ENCODE measurements around the gene ZNF610.
A peak's percentile ranks its signal among the peaks of the same experiment; 100 is the strongest.
"Not testable (repeated sequence)": the region's sequence is repeated elsewhere in the genome, so short reads cannot be mapped to it uniquely, and the experiment has no call there.

Gene ZNF610

DNA sequence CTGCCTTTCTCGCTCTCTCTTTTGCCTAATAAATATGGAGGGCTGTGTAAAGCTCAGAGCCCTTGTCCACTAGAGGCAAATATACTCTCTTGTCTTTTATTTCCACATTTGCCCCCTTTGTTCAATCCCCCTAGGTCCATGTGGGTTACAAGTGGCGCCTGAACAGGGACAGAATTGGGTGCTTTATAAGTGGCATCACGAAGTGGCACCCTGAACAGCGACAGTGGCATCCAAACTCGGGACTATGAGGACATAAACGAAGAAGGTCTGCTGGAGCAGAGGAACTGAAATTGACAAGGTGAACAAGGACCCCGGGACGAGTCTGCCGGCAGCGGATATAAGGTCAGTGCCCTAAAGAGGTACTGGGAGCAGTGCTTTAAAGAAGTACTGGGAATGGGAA lies 4.3 kb upstream of the ZNF610 start:
- H3K9me3 ChIP-seq (ENCODE audit: control insufficient read depth in 1 of 2, low read length in 2 of 2) = peaks cover 58 to 65% of the 10 kb centered on the region in 2 donors
- H3K9ac ChIP-seq (ENCODE audit: low read depth in 1 of 2, low read length in 2 of 2) = no peak overlapping the region
- H3K27ac ChIP-seq (ENCODE audit: low read depth, low read length) = no peak overlapping the region
- H3K27me3 ChIP-seq (ENCODE audit: control insufficient read depth in 1 of 2, insufficient read depth in 2 of 2, low read length in 2 of 2) = no peaks in the 10 kb centered on the region
- H3K36me3 ChIP-seq (ENCODE audit: control insufficient read depth in 1 of 2, insufficient read depth in 2 of 2, low read length in 2 of 2) = peaks cover 0 to 3% of the 10 kb centered on the region in 2 donors
- peak overlapping the region in 1 of 2 donors; percentile 12 for H3K4me3 ChIP-seq (ENCODE audit: low read depth in 1 of 2, low read length in 2 of 2)
- H3K4me1 ChIP-seq (ENCODE audit: control insufficient read depth in 1 of 2, insufficient read depth in 2 of 2, low read length in 2 of 2) = peaks cover 0 to 6% of the 10 kb centered on the region in 2 donors

DNA sequence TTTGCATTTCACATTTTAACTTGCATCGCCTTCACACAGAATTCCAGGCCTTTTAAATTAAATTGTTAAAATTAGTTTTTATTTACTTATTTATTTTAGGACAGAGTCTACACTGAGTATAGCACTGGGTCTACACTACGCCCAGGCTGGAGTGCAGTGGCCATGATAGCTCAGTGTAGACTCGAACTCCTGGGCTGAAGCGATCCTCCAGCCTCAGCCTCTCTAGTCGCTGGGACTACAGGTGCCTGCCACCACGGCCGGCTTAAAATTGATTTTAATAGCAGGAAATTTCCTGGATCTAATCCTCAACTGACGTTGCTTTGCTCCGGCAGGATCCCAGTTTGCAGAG lies 301 bp upstream of the ZNF610 start:
- Histone ChIP-seq H3K4me1 (ENCODE audit: control insufficient read depth in 1 of 2, insufficient read depth in 2 of 2, low read length in 2 of 2) (peaks cover 0 to 6% of the 10 kb centered on the region in 2 donors), H3K36me3 (ENCODE audit: control insufficient read depth in 1 of 2, insufficient read depth in 2 of 2, low read length in 2 of 2) (peaks cover 0 to 3% of the 10 kb centered on the region in 2 donors), H3K9ac (ENCODE audit: low read depth in 1 of 2, low read length in 2 of 2) (no peak overlapping the region), H3K4me3 (ENCODE audit: low read depth in 1 of 2, low read length in 2 of 2) (peak overlapping the region; percentile 85 to 91), H3K9me3 (ENCODE audit: control insufficient read depth in 1 of 2, low read length in 2 of 2) (peaks cover 32 to 36% of the 10 kb centered on the region in 2 donors), H3K27ac (ENCODE audit: low read depth, low read length) (no peak overlapping the region), H3K27me3 (ENCODE audit: control insufficient read depth in 1 of 2, insufficient read depth in 2 of 2, low read length in 2 of 2) (no peaks in the 10 kb centered on the region)

DNA sequence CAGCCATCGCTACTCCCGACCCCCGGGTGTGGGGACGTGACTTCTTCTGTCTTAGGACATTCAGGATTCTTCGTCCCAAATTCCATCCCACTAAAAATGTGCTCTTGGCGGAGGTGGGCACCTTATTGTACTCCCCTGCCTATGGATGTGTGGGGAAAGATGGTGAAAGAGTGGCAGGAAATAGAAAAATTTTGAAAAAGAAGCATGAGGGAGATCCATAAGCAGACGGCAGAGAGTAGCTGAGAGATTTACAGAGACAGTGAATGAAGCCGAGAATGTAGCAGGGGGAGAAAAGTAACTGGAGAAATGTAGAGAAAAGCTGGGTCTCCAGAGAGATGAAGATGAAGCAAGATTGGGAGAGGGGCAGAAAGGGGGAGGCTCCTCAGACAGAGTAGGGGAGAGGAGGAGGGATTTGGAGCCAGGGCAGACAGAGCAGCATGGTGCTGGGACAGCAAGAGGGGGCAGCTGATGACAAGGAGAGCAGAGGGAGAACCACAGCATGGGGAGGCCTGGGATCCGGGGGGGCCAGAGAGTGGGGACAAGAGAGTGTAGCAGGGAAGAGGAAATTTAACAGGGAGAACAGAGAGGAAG lies 843 bp downstream of the ZNF610 start:
- Histone ChIP-seq H3K36me3 (ENCODE audit: control insufficient read depth in 1 of 2, insufficient read depth in 2 of 2, low read length in 2 of 2) (peaks cover 0 to 3% of the 10 kb centered on the region in 2 donors), H3K4me3 (ENCODE audit: low read depth in 1 of 2, low read length in 2 of 2) (peak overlapping the region; percentile 85 to 91), H3K9me3 (ENCODE audit: control insufficient read depth in 1 of 2, low read length in 2 of 2) (peaks cover 21 to 25% of the 10 kb centered on the region in 2 donors), H3K27ac (ENCODE audit: low read depth, low read length) (no peak overlapping the region), H3K4me1 (ENCODE audit: control insufficient read depth in 1 of 2, insufficient read depth in 2 of 2, low read length in 2 of 2) (peaks cover 0 to 6% of the 10 kb centered on the region in 2 donors), H3K27me3 (ENCODE audit: control insufficient read depth in 1 of 2, insufficient read depth in 2 of 2, low read length in 2 of 2) (no peaks in the 10 kb centered on the region), H3K9ac (ENCODE audit: low read depth in 1 of 2, low read length in 2 of 2) (peak overlapping the region; percentile 78 to 82)

DNA sequence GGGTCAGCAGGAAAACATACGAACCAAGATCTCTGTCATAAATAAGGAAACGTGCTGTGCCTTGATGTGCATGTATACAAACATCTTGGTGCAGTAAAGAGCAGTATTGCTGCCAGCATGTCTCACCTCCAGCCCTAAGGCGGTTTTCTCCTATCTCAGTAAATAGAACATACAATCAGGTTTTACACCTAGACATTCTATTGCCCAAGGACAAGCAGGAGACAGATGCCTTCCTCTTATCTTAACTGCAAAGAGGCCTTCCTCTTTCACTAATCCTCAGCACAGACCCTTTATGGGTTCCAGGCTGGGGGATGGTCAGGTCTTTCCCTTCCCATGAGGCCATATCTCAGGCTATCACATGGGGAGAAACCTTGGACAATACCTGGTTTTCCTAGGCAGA lies 3.0 kb downstream of the ZNF610 start:
- H3K27me3 ChIP-seq (ENCODE audit: control insufficient read depth in 1 of 2, insufficient read depth in 2 of 2, low read length in 2 of 2); H3K27ac ChIP-seq (ENCODE audit: low read depth, low read length): not testable (repeated sequence)

DNA sequence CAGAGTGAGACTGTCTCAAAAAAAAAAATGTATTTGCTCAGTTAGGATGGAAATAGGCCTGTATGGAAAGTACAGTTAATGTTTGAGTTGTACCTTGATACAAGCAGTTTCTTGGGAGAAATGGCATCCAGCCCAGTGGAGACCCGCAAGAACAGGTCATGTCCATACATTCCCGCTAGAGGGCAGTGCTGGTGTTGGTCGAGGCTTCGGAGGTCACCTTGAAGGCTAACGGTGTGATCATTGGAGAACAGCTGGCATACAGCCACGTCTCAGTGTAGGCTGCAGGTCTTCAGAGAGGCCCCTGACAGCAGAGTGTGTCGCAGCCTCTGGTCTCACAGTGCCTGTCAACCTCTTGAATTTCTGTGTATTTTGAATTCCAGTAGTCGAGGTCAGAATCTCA lies 7.5 kb downstream of the ZNF610 start:
- Histone ChIP-seq H3K27ac (ENCODE audit: low read depth, low read length) (no peak overlapping the region), H3K4me3 (ENCODE audit: low read depth in 1 of 2, low read length in 2 of 2) (no peak overlapping the region), H3K27me3 (ENCODE audit: control insufficient read depth in 1 of 2, insufficient read depth in 2 of 2, low read length in 2 of 2) (no peaks in the 10 kb centered on the region), H3K4me1 (ENCODE audit: control insufficient read depth in 1 of 2, insufficient read depth in 2 of 2, low read length in 2 of 2) (no peaks in the 10 kb centered on the region), H3K36me3 (ENCODE audit: control insufficient read depth in 1 of 2, insufficient read depth in 2 of 2, low read length in 2 of 2) (peaks cover 2 to 4% of the 10 kb centered on the region in 2 donors), H3K9ac (ENCODE audit: low read depth in 1 of 2, low read length in 2 of 2) (no peak overlapping the region), H3K9me3 (ENCODE audit: control insufficient read depth in 1 of 2, low read length in 2 of 2) (peaks cover 11 to 18% of the 10 kb centered on the region in 2 donors)

More for the DNA sequence above, 3.0 kb downstream of the ZNF610 start:
- not testable (repeated sequence) for H3K36me3 ChIP-seq (ENCODE audit: control insufficient read depth in 1 of 2, insufficient read depth in 2 of 2, low read length in 2 of 2); H3K9ac ChIP-seq (ENCODE audit: low read depth in 1 of 2, low read length in 2 of 2); H3K4me3 ChIP-seq (ENCODE audit: low read depth in 1 of 2, low read length in 2 of 2); H3K4me1 ChIP-seq (ENCODE audit: control insufficient read depth in 1 of 2, insufficient read depth in 2 of 2, low read length in 2 of 2)
- peaks cover 12 to 15% of the 10 kb centered on the region in 2 donors for H3K9me3 ChIP-seq (ENCODE audit: control insufficient read depth in 1 of 2, low read length in 2 of 2)

DNA sequence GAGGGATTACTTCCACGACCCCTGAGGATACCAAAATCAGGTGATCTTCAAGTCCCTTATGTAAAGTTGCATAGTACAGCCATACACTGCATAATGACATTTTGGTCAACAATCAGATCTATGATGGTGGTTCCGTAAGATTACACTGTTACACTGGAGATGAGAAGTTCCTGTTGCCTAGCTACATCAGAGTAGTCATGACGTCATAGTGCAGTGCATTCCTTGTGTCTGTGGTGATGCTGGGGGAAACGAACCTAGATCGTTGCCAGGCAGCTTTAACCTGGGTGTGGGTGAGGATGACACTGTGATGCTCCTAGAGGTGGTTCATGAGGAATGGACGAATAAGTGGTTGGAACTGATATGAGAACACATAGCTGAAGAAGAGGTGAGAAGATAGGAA lies 9.1 kb downstream of the ZNF610 start:
- H3K27ac ChIP-seq (ENCODE audit: low read depth, low read length) = no peak overlapping the region
- no peak overlapping the region for H3K4me3 ChIP-seq (ENCODE audit: low read depth in 1 of 2, low read length in 2 of 2)
- H3K4me1 ChIP-seq (ENCODE audit: control insufficient read depth in 1 of 2, insufficient read depth in 2 of 2, low read length in 2 of 2) = no peaks in the 10 kb centered on the region
- no peak overlapping the region for H3K9ac ChIP-seq (ENCODE audit: low read depth in 1 of 2, low read length in 2 of 2)
- H3K36me3 ChIP-seq (ENCODE audit: control insufficient read depth in 1 of 2, insufficient read depth in 2 of 2, low read length in 2 of 2) = peaks cover 6 to 12% of the 10 kb centered on the region in 2 donors
- no peaks in the 10 kb centered on the region for H3K27me3 ChIP-seq (ENCODE audit: control insufficient read depth in 1 of 2, insufficient read depth in 2 of 2, low read length in 2 of 2)
- H3K9me3 ChIP-seq (ENCODE audit: control insufficient read depth in 1 of 2, low read length in 2 of 2) = peaks cover 19 to 24% of the 10 kb centered on the region in 2 donors

DNA sequence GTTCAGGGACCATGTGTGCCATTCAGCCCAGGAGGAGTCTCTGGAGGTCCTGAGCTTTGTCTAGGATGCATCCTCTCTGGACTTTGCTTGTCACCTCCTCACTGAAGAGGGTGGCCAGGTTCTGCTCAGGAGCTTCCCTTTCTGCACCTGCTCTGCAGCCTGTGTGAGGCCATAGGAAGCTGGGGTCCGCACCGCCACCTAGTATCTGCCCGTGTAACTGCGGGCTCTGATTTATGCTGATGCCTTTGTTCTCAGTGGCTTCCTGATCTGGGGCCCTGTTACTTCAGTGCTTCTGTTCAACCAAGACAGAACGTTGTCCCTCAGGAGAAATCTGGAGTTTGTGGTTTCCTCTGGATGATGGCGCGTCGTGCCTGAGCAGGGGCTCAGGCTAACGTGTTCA lies 15.5 kb downstream of the ZNF610 start:
- no peak overlapping the region for H3K27ac ChIP-seq (ENCODE audit: low read depth, low read length)
- H3K27me3 ChIP-seq (ENCODE audit: control insufficient read depth in 1 of 2, insufficient read depth in 2 of 2, low read length in 2 of 2) = no peaks in the 10 kb centered on the region
- peaks cover 6 to 30% of the 10 kb centered on the region in 2 donors for H3K36me3 ChIP-seq (ENCODE audit: control insufficient read depth in 1 of 2, insufficient read depth in 2 of 2, low read length in 2 of 2)
- no peak overlapping the region for H3K4me3 ChIP-seq (ENCODE audit: low read depth in 1 of 2, low read length in 2 of 2)
- no peak overlapping the region for H3K9ac ChIP-seq (ENCODE audit: low read depth in 1 of 2, low read length in 2 of 2)
- H3K9me3 ChIP-seq (ENCODE audit: control insufficient read depth in 1 of 2, low read length in 2 of 2) = peaks cover 25 to 32% of the 10 kb centered on the region in 2 donors
- H3K4me1 ChIP-seq (ENCODE audit: control insufficient read depth in 1 of 2, insufficient read depth in 2 of 2, low read length in 2 of 2) = no peaks in the 10 kb centered on the region

DNA sequence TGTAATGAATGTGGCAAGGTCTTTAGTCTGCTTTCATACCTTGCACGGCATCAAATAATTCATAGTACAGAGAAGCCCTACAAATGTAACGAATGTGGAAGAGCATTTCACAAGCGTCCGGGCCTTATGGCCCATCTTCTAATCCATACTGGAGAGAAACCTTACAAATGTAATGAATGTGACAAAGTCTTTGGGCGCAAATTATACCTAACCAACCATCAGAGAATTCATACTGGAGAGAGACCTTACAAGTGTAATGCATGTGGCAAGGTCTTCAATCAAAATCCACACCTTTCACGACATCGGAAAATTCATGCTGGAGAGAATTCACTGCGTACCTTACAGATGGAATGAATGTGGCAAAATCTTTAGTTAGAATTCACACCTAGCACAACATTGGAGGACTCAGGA lies 30.4 kb downstream of the ZNF610 start:
- H3K36me3 ChIP-seq (ENCODE audit: control insufficient read depth in 1 of 2, insufficient read depth in 2 of 2, low read length in 2 of 2) = peaks cover 0 to 11% of the 10 kb centered on the region in 2 donors
- no peaks in the 10 kb centered on the region for H3K4me1 ChIP-seq (ENCODE audit: control insufficient read depth in 1 of 2, insufficient read depth in 2 of 2, low read length in 2 of 2)
- H3K9ac ChIP-seq (ENCODE audit: low read depth in 1 of 2, low read length in 2 of 2) = no peak overlapping the region
- no peaks in the 10 kb centered on the region for H3K27me3 ChIP-seq (ENCODE audit: control insufficient read depth in 1 of 2, insufficient read depth in 2 of 2, low read length in 2 of 2)
- H3K27ac ChIP-seq (ENCODE audit: low read depth, low read length) = no peak overlapping the region
- H3K9me3 ChIP-seq (ENCODE audit: control insufficient read depth in 1 of 2, low read length in 2 of 2) = peaks cover 32 to 54% of the 10 kb centered on the region in 2 donors
- no peak overlapping the region for H3K4me3 ChIP-seq (ENCODE audit: low read depth in 1 of 2, low read length in 2 of 2)

DNA sequence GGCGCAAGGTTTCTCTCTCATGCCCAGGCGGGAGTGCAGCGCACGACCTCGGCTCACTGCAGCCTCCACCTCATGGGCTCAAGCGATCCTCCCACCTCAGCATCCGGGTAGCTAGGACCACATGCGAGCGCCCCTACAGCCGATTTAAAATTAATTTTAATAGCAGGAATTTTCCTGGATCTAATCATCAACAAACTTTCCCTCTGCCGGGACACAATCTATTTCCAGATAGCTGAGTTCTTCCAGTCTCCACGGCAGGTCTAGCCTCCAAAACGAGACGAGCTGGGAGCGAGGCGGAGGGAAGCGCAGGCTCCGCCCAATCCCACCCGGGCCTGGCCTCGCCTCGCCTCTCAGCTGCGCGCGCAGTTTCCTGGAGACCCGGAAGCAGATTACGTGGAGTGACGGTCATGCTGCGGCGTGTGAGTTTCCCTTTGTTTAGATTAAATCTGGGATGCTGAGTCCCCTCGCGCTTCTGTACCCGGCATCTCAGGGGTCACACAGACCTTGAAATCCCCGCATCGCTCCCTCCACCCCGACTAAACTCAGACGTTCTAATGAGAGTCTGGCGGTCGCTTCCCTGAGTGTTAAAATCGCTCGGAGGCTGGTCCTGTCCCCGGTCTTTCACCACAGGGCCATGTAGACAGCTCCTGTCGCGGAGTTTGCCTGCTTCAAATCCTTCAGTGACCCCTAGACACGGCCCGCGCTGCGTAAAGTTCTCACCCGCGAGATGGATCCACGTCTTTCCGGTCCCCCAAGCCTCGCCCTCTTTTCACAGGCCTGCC lies 33.7 kb downstream of the ZNF610 start, which contains the start of gene ZNF880:
TSS of gene ZNF880 (plus strand) at position 365 of the 782 bp plus-strand sequence. CDS start at position 408, 43 bp downstream.
- Histone ChIP-seq H3K27ac (ENCODE audit: low read depth, low read length) (peak within 1 kb of the TSS; percentile 84), H3K36me3 (ENCODE audit: control insufficient read depth in 1 of 2, insufficient read depth in 2 of 2, low read length in 2 of 2) (peaks cover 9 to 23% of the 10 kb centered on the region in 2 donors), H3K9ac (ENCODE audit: low read depth in 1 of 2, low read length in 2 of 2) (peak within 1 kb of the TSS; percentile 76 to 85), H3K4me1 (ENCODE audit: control insufficient read depth in 1 of 2, insufficient read depth in 2 of 2, low read length in 2 of 2) (no peaks in the 10 kb centered on the region), H3K4me3 (ENCODE audit: low read depth in 1 of 2, low read length in 2 of 2) (peak within 1 kb of the TSS; percentile 94 to 96), H3K27me3 (ENCODE audit: control insufficient read depth in 1 of 2, insufficient read depth in 2 of 2, low read length in 2 of 2) (no peaks in the 10 kb centered on the region), H3K9me3 (ENCODE audit: control insufficient read depth in 1 of 2, low read length in 2 of 2) (peaks cover 31 to 50% of the 10 kb centered on the region in 2 donors)

DNA sequence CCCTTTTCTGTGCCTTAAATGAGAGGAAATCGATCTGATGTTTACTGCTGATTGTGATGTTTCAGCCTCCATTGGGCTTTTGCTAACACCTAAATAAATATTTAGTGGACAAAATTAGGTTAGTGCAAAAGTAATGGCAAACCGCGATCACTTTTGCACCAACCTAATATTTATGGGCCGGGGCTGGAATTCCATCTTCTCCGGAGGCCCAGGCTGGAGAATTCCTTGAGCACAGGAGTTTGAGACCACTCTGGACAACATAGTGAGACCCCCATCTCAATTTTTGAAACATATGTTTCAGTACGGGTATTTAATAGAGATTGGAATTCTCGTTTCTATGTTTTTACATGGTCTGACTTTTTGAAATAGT lies 34.3 kb downstream of the ZNF610 start:
- peak overlapping the region; percentile 94 to 96 for H3K4me3 ChIP-seq (ENCODE audit: low read depth in 1 of 2, low read length in 2 of 2)
- H3K27me3 ChIP-seq (ENCODE audit: control insufficient read depth in 1 of 2, insufficient read depth in 2 of 2, low read length in 2 of 2) = no peaks in the 10 kb centered on the region
- no peaks in the 10 kb centered on the region for H3K4me1 ChIP-seq (ENCODE audit: control insufficient read depth in 1 of 2, insufficient read depth in 2 of 2, low read length in 2 of 2)
- peak overlapping the region; percentile 76 to 85 for H3K9ac ChIP-seq (ENCODE audit: low read depth in 1 of 2, low read length in 2 of 2)
- H3K9me3 ChIP-seq (ENCODE audit: control insufficient read depth in 1 of 2, low read length in 2 of 2) = peaks cover 27 to 44% of the 10 kb centered on the region in 2 donors
- H3K27ac ChIP-seq (ENCODE audit: low read depth, low read length) = peak overlapping the region; percentile 84
- peaks cover 10 to 22% of the 10 kb centered on the region in 2 donors for H3K36me3 ChIP-seq (ENCODE audit: control insufficient read depth in 1 of 2, insufficient read depth in 2 of 2, low read length in 2 of 2)

Measured in duodenal mucosa (tissue), 2 donors.